Caco-2 (cell line): Measurements from ENCODE around the gene CFAP53. TPM values are rescaled to one million over a fixed set of nuclear protein-coding genes. Genes with fewer than 3 reads are reported as not detected.

ENCODE experiments used
- BruUV-seq: library from RNA; stranded (reverse); fragments of 400-500 nt; replicated peaks from 2 replicates; lab custom pipeline; 2021; lab: Mats Ljungman, UMichigan
- CTCF ChIA-PET: fragments of 300-600 bp; sonication (Branson Sonifier 250); formaldehyde crosslinking; loops from one replicate; lab custom pipeline; 2022; ENCODE audit warnings: antibody characterized with exemption; lab: Charles Lee
- POLR2A ChIA-PET: fragments of 300-600 bp; sonication (Branson Sonifier 250); formaldehyde crosslinking; loops from one replicate; lab custom pipeline; 2022; ENCODE audit warnings: antibody characterized with exemption; lab: Charles Lee
- DNase-seq, 2 experiments: peaks; one replicate each; pipeline versions ENCODE4 v3.0.0 to v3.0.0-alpha.2; 2020 to 2022
- H3K27me3 ChIP-seq: replicated peaks from 2 replicates; pipeline ENCODE4 v1.6.0; 2011; ENCODE audit warnings: low read length; ENCODE audit not compliant: control insufficient read depth, insufficient read depth
- H3K36me3 ChIP-seq: 2 replicates; pipeline ENCODE4 v1.5.1; 2011; ENCODE audit warnings: low read length; ENCODE audit not compliant: control insufficient read depth, insufficient read depth
- H3K4me1 ChIP-seq: fragments of 250-450 bp; sonication (Bioruptor Pico); 2 replicates; pipeline ENCODE4 v1.5.1; 2020; ENCODE audit warnings: mild to moderate bottlenecking
- H3K4me3 ChIP-seq: 2 replicates; pipeline ENCODE4 v1.5.1; 2011; ENCODE audit warnings: low read depth, mild to moderate bottlenecking, control low read depth, low read length
- H3K9me3 ChIP-seq: fragments of 250-450 bp; sonication (Bioruptor Pico); 2 replicates; pipeline ENCODE4 v1.5.1; 2020; ENCODE audit warnings: mild to moderate bottlenecking, moderate library complexity
- H3K27ac Mint-ChIP-seq: one replicate; pipeline ENCODE4 v1.8.0; 2022; ENCODE audit warnings: mixed read lengths; ENCODE audit not compliant: unreplicated experiment
- H3K27me3 Mint-ChIP-seq: one replicate; pipeline ENCODE4 v1.8.0; 2022; ENCODE audit warnings: mixed read lengths; ENCODE audit not compliant: insufficient read depth, unreplicated experiment
- H3K36me3 Mint-ChIP-seq: one replicate; pipeline ENCODE4 v1.8.0; 2022; ENCODE audit warnings: mild to moderate bottlenecking, mixed read lengths; ENCODE audit not compliant: insufficient read depth, unreplicated experiment
- H3K4me1 Mint-ChIP-seq: one replicate; pipeline ENCODE4 v1.8.0; 2022; ENCODE audit warnings: low read depth, mixed read lengths; ENCODE audit not compliant: unreplicated experiment
- H3K4me3 Mint-ChIP-seq: one replicate; pipeline ENCODE4 v1.8.0; 2022; ENCODE audit warnings: mild to moderate bottlenecking, moderate library complexity, mixed read lengths; ENCODE audit not compliant: unreplicated experiment
- H3K9me3 Mint-ChIP-seq: one replicate; pipeline ENCODE4 v1.8.0; 2022; ENCODE audit warnings: mixed read lengths; ENCODE audit not compliant: unreplicated experiment
- CTCF ChIP-seq, 2 experiments: fragments of 200-600 bp in 1 of 2; IDR thresholded peaks; 1 replicate in 1 of 2; 2 replicates in 1 of 2; pipeline versions ENCODE4 v1.5.1 to v1.8.0; 2011 to 2022; ENCODE audit warnings: antibody characterized with exemption in 1 of 2, control low read depth in 1 of 2, inconsistent platforms in 1 of 2, low read depth in 1 of 2, low read length in 1 of 2, mild to moderate bottlenecking in 1 of 2, moderate library complexity in 1 of 2; ENCODE audit not compliant: insufficient read depth in 1 of 2, severe bottlenecking in 1 of 2, unreplicated experiment in 1 of 2
- intact Hi-C: fragments of 100-400 bp; cut with micrococcal nuclease; formaldehyde crosslinking; loops from one replicate; pipeline ENCODE4 v1.10.0; 2022; ENCODE audit not compliant: unreplicated experiment
- total RNA-seq: library from RNA; stranded (reverse); gene quantifications from 2 replicates; pipeline ENCODE4 v1.2.3, GENCODE V29; 2022

The CFAP53 gene
- total RNA-seq, 1 experiment from 2014 or later, result not detected

DNA sequence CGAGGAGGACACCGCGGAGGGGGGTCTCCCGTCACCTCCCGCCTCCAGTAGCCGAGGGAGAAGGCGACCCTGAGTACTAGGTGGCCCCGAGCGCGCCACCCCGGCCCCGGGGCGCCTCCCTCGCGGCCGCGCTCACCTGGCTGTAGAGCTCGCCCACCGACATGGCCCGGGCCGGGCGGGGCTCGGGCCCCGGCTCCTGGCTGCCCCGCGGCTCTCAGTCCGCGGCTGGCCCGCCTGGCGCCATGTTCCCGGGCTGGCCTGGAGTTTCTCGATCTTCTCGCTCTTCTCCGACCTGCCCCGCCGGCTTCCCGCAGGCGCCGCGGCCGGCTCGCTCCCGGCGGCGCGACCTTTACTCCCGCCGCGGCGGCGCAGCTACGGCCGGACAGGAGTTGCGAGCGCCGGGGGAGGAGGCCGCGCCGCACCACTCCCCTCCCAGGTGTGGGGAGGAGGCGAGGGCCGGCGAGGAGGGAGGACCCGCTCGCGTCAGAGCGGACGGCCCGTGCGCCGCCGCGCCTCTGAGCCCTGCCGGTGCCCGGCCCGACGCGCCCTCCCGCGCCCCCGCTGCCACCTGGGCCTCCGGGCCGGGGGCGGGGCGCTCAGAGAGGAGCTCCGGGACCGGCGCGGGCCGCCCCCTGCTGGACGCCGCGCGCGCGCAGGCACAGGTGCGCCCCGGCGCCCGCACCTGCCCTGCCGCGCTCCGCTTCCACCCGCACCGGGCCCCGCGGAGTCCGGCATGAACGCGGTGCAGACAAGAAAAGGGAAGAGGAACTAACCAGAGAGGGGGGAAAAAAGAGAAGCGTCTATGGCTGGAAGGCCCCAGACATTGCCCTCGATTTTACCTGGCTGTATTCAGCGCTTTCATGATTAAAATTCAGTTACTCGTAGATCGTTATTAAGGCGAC, 71.4 kb downstream of the CFAP53 start, which contains the start of gene MYO5B:
TSS of gene MYO5B (minus strand) at position 517 of the 902 bp plus-strand sequence. CDS start at position 163, 354 bp downstream.
- ChIA-PET POLR2A (interaction anchor here (0.5 to 0.6 kb wide), 2 partner anchors 501 to 702 kb away, joined by 5 read pairs; no protein-coding TSS in a partner anchor), CTCF (interaction anchor here (0.6 to 1.1 kb wide), 9 partner anchors 9 to 284 kb away, joined by 3 to 6 read pairs (median 3); no protein-coding TSS in a partner anchor)
- no peaks in the 10 kb centered on the region for H3K9me3 Mint-ChIP-seq
- peak within 1 kb of the TSS; percentile 74 for H3K4me3 ChIP-seq
- DNase-seq, result peak; percentile 75 to 87
- no peaks in the 10 kb centered on the region for H3K36me3 ChIP-seq
- no peaks in the 10 kb centered on the region for H3K27me3 Mint-ChIP-seq
- H3K4me1 ChIP-seq, result no peaks in the 10 kb centered on the region
- no peaks in the 10 kb centered on the region for H3K4me1 Mint-ChIP-seq
- H3K36me3 Mint-ChIP-seq, result no peaks in the 10 kb centered on the region
- peak within 1 kb of the TSS; percentile 72 for H3K27ac Mint-ChIP-seq
- intact Hi-C loops, result loop anchor here (1.0 to 2.0 kb wide), 3 partner anchors 50 to 144 kb away; no protein-coding TSS in a partner anchor
- no peaks in the 10 kb centered on the region for H3K9me3 ChIP-seq
- H3K27me3 ChIP-seq, result no peaks in the 10 kb centered on the region
- peak within 1 kb of the TSS; percentile 93 for H3K4me3 Mint-ChIP-seq
- peak in 1 of 2 experiments; percentile 20 for TF ChIP-seq CTCF (IDR thresholded peaks at IDR 0.05; ENCODE audit: insufficient read depth in 1 of 2, low read depth in 1 of 2, low read length in 1 of 2, severe bottlenecking in 1 of 2, unreplicated experiment in 1 of 2)
- BruUV-seq, result no TSS peak

DNA sequence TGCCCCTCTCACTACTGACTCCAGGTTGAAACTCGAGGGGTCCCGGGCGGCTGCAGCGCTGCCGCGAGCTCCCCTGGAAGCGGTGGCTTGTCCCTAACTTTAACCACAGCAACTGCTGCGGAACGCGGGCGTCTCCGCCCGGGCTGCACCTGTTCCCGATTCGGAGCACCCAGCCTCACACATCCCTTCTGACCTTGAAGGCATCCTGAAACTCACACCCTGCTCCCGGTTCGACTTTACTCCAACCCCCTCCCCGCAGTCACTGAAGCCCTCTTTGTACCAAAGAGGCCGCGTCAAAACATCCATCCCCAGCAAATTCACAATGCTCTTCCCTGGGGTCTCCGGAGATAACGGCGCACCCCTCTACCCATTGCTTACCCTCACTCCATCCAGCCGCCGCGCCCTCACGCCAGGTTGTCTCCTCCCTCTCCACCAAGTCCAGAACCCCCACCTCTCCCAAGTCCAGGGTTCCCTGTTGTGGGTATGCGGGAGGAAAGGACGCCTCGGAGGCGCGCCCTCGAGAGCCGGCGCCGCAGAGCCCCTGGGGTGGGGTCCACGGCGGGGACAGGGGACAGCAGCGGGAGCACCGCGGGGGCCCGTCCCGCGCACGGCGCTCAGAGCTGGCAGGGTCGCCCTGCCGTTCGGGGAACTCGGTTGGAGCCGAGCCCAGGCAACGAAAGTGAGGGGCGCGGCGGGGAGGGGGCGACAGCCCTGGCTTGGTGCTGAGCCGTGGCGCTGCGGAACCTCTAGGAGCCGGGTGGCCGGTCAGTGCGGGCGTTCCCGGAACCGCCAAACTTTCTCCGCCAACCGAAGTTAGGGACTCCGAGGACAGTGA, 72.3 kb downstream of the CFAP53 start:
- no peaks in the 10 kb centered on the region for H3K9me3 ChIP-seq
- H3K4me1 Mint-ChIP-seq, result no peaks in the 10 kb centered on the region
- H3K4me3 ChIP-seq, result peak overlapping the region; percentile 74
- H3K27me3 Mint-ChIP-seq, result no peaks in the 10 kb centered on the region
- peak overlapping the region; percentile 72 for H3K27ac Mint-ChIP-seq
- intact Hi-C loops, result loop anchor here (2.0 kb wide), 2 partner anchors 49 to 143 kb away; no protein-coding TSS in a partner anchor
- H3K4me1 ChIP-seq, result no peaks in the 10 kb centered on the region
- no peak for TF ChIP-seq CTCF (IDR thresholded peaks at IDR 0.05; ENCODE audit: insufficient read depth in 1 of 2, low read depth in 1 of 2, low read length in 1 of 2, severe bottlenecking in 1 of 2, unreplicated experiment in 1 of 2)
- no peaks in the 10 kb centered on the region for H3K9me3 Mint-ChIP-seq
- H3K4me3 Mint-ChIP-seq, result peak overlapping the region; percentile 93
- BruUV-seq, result no TSS peak
- POLR2A ChIA-PET, result no interaction called here
- no peaks in the 10 kb centered on the region for H3K36me3 Mint-ChIP-seq
- H3K36me3 ChIP-seq, result no peaks in the 10 kb centered on the region
- H3K27me3 ChIP-seq, result no peaks in the 10 kb centered on the region
- CTCF ChIA-PET, result interaction anchor here (0.6 to 0.9 kb wide), 6 partner anchors 24 to 283 kb away, joined by 3 to 5 read pairs (median 3); no protein-coding TSS in a partner anchor
- DNase-seq, result peak in 1 of 2 experiments; percentile 19
